Retinal pigment epithelial cell (primary cell): ENCODE results near the gene NASP.

Source experiments
- DNase-seq: peaks from one replicate; pipeline ENCODE4 v3.0.0-alpha.2; 2010; ENCODE audit warnings: low read depth
- H3K4me3 ChIP-seq: 2 replicates; pipeline ENCODE4 v1.5.1; 2011; ENCODE audit warnings: mild to moderate bottlenecking, low read length, control low read depth, moderate library complexity
- CTCF ChIP-seq: conservative IDR thresholded peaks from 2 replicates; pipeline ENCODE4 v1.5.1; 2011; ENCODE audit warnings: low read depth, low read length, control low read depth, inconsistent platforms

NASP gene

DNA sequence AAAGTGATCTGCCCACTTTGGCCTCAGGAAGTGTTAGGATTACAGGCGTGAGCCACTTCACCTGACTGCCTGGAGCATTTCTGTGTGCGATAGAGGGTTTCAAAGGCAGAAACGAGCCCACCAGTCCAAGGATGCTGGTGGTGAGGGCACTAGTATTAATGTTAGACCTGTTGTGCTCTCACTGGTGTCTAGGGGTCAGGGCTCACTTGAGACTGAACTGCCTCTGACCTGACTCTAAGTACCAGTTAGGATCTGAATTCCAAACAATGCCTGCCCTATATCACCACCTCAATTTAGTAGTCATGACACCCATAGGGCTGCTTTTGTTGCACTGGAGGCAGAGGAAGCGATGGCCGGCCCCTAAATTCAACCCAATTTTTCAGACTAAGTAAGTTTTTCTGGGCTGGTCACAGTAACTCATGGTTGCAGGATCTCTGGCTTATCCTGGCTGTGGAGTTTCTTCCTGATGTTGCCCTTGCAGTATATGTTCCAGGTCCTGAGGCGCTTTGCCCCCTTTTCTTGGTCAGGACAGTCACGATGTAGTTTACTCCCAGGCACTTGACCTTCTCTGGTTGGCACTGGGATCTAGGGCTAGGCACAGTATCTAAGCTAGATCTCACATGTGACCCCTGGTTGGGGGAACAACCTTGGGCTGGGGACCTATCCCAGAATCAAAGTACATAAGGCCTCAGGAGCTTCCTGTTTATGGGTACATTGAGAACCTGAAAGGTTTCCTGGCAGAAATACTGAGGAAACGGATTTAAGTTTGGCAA is 35.5 kb downstream of the NASP start:
- H3K4me3 ChIP-seq, result no peak overlapping the region
- DNase-seq, result no peak
- no peak for TF ChIP-seq CTCF

- DNase-seq, result no peak
- TF ChIP-seq CTCF, result no peak
- no peak overlapping the region for H3K4me3 ChIP-seq
Observed at GRCh38 chr1:45620588-45621500, 37.0 kb downstream of the NASP start.

GRCh38 chr1:45621501-45621836 is 37.6 kb downstream of the NASP start:
- H3K4me3 ChIP-seq, result no peak overlapping the region
- TF ChIP-seq CTCF, result no peak
- DNase-seq, result no peak

DNA sequence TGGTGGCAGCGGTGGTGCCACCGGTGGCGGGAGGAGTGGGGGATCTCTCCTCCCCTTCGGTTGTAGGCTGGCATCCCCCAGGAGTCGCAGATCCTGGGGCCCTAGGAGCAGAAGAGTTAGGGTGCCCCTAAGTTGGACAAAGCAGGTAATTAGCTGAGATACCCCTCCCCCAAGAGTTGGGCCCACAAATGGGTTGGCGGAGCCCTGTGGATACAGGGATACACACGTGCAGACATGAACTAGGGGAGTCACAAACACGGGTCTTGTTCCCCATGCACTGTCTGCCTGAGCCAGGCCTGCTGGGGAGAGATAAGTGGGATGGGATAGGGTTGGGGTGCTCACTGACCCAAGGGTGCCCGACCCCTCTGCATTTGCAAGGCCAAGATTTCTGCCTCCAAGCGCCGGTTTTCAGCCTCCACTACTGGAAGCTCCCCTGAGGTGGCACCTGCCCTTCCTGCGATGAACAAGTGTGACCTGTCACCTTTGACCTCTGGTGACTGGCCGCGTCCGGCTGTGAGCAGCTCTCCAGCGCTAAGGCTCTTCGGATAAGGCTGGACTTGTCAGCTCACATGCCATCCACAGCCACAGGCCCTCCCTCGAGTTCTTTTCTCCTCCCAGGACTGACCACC is 38.2 kb downstream of the NASP start:
- no peak for DNase-seq

GRCh38 chr1:45622524-45623394 is 38.9 kb downstream of the NASP start:
- no peak for TF ChIP-seq CTCF
- DNase-seq, result no peak
- no peak overlapping the region for H3K4me3 ChIP-seq

More for the DNA sequence above, 38.2 kb downstream of the NASP start:
- TF ChIP-seq CTCF, result no peak
- no peak overlapping the region for H3K4me3 ChIP-seq

DNA sequence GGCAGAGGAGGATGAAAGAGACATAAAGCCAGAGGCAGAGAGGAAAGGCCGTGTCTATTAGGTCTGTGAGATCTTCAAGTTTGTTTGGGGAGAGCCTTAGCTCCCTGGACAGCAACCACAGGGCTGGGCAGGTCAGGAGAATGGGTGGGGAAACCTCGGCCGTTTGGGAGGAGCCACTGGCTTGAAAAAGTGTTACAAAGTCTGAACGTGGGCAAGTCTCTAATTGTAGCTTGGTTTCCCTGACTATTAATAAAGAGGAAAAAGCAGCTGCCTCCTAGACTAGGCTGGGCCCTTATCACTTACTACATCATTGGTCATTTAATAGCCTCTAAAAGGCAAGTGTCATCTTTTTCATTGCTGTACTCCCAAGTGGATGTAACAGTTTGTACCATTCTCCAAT is 40.1 kb downstream of the NASP start, which contains the start of gene CCDC17:
Gene CCDC17 (minus strand): TSS at position 83 of the 400 bp plus-strand sequence. CDS start 145 bp downstream, outside the sequence.
- no peak within 1 kb of the TSS for H3K4me3 ChIP-seq
- DNase-seq, result no peak

More for the DNA sequence above, 40.1 kb downstream of the NASP start, which contains the start of gene CCDC17:
- TF ChIP-seq CTCF, result no peak
